Adipocyte (in vitro differentiated cells): ENCODE results near the gene C3orf22.

ENCODE experiments used
- DNase-seq: peaks from one replicate; pipeline ENCODE4 v3.0.0-alpha.2; 2015; ENCODE audit warnings: low read depth
- H3K27me3 ChIP-seq: replicated peaks from 2 replicates; pipeline ENCODE4 v1.7.0; 2013; ENCODE audit warnings: mild to moderate bottlenecking, low read length, moderate library complexity; ENCODE audit not compliant: control insufficient read depth, insufficient read depth
- H3K36me3 ChIP-seq: 2 replicates; pipeline ENCODE4 v1.7.0; 2013; ENCODE audit warnings: low read length, mild to moderate bottlenecking, moderate library complexity; ENCODE audit not compliant: control insufficient read depth, insufficient read depth, severe bottlenecking
- H3K4me1 ChIP-seq: 2 replicates; pipeline ENCODE4 v1.7.0; 2013; ENCODE audit warnings: mild to moderate bottlenecking, low read length, moderate library complexity; ENCODE audit not compliant: control insufficient read depth, insufficient read depth
- H3K4me3 ChIP-seq: 2 replicates; pipeline ENCODE4 v1.7.0; 2013; ENCODE audit warnings: mild to moderate bottlenecking, low read length, moderate library complexity
- H3K9ac ChIP-seq: 2 replicates; pipeline ENCODE4 v1.7.0; 2013; ENCODE audit warnings: mild to moderate bottlenecking, low read length, moderate library complexity
- H3K9me3 ChIP-seq: 2 replicates; pipeline ENCODE4 v1.7.0; 2013; ENCODE audit warnings: mild to moderate bottlenecking, low read length, moderate library complexity; ENCODE audit not compliant: control insufficient read depth

Gene C3orf22

DNA sequence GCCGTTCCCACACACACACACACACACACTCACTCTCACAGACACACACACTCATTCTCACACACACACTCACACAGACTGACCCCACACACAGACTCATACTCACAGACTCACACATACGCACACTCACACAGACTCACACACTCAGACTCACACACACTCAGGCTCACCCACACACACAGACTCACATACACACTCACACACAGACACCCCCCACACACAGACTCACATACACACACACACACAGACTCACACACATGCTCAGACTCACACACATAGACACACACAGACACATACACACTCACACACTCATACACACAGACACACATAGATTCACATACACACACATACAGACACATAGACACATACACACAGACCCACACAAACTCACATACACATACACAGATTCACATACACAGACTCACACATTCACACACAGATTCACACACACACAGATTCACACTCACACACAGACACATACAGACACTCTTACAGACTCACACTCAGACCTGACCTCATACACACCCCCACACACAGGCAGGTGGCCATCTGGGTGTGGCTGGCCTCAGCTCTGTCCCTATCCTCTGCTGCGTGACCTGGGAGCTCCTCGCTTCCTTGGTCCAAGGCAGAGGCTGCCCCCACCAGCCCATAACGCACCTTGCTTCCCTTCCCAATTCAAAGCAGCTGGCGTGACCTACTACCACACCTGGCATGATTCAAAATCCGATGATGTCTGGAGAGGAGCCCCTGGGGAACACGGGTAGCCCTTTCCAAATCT, 1.9 kb downstream of the C3orf22 start:
- H3K4me1 ChIP-seq = no peaks in the 10 kb centered on the region
- H3K9ac ChIP-seq = no peak overlapping the region
- no peaks in the 10 kb centered on the region for H3K36me3 ChIP-seq
- no peak overlapping the region for H3K4me3 ChIP-seq
- no peaks in the 10 kb centered on the region for H3K9me3 ChIP-seq
- DNase-seq = no peak
- H3K27me3 ChIP-seq = peaks cover 31% of the 10 kb centered on the region

DNA sequence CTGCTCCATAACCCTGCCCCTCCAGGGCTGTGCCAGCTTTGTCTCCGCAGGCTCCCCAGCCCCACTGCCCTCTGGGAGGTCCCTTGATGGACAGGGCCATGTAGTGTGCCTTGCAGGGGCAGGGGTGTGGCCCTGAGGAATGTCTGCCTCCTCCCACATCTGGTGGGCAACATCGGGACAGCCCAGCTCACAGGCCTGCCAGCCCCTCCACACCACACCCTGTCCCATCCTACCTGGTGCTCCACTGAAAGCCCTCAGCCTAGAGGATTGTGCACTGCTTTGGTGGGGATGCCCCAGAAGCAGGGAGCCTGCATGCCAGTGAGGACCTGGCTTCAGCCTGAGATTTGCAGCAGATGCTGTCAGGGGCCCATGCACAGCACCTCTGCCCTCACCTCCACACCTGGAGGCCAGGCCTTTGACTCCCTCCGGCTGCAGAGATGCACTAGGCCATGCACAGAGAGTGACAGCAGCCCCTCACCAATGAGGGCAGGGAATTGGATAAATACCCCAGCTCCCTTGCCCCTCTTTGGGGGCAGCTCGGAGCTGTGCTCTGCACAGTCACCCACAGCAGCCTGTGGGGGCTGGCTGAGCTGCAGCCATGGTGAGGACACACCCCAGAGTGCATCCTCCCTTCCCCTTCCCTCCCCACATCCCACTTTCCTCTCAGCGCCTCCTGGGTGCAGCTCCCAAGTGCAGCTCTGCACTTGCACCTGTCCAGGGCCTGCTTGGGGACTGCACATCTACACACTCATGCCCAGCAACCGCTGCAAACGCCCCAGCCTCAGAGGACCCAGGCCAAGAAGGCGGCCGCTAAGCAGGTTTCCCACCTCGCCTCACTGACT, 2.7 kb downstream of the C3orf22 start:
- Histone ChIP-seq H3K9me3 (no peaks in the 10 kb centered on the region), H3K4me3 (no peak overlapping the region), H3K27me3 (peaks cover 31% of the 10 kb centered on the region), H3K36me3 (no peaks in the 10 kb centered on the region), H3K9ac (no peak overlapping the region), H3K4me1 (no peaks in the 10 kb centered on the region)
- no peak for DNase-seq

DNA sequence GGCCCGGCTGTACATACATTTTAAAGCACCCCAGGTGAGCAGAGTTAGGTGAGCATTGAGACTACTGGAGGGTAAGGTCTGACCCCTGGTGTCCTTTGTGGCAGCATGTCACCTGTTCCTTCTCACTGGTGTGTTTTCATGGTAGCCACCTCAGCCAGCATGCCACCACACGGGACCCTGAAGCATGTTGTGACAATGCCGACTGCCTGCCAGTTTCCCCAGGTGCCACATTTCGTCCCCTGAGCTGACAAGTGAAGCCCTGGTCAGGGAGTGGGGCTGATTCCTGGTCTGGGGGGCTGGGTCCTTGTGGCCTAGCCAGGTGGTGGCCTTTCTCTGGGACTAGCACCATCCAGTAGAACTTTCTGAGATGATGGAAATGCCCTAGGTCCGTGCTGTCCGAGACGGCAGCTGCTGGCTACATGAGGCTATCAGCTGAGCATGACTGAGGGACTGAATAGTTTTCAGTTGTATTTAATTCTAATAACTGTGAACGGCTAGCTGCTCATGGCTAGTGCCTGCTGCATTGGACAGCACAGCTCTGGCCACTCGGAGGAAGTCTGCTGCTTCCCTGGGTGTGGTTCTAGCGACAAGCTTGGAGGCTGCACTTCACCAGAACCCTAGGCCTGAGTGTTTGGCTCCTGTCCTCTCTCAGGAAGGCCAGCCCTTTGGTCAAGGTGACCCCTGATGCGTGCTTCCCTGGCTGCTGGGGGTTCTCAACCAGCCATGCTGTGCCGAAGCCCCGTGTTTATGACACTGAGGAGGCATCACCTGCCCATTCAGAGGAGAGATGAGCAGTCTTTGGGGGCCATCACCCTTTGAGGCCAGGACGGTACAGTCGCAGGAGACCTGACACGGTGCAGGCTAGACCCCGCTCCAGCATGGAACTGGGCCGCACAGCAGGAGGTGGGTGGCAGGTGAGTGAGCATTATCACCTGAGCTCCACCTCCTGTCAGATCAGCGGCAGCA, 3.9 kb downstream of the C3orf22 start:
- DNase-seq = no peak
- Histone ChIP-seq H3K9ac (no peak overlapping the region), H3K27me3 (peaks cover 40% of the 10 kb centered on the region), H3K4me1 (no peaks in the 10 kb centered on the region), H3K36me3 (no peaks in the 10 kb centered on the region), H3K9me3 (no peaks in the 10 kb centered on the region), H3K4me3 (no peak overlapping the region)

DNA sequence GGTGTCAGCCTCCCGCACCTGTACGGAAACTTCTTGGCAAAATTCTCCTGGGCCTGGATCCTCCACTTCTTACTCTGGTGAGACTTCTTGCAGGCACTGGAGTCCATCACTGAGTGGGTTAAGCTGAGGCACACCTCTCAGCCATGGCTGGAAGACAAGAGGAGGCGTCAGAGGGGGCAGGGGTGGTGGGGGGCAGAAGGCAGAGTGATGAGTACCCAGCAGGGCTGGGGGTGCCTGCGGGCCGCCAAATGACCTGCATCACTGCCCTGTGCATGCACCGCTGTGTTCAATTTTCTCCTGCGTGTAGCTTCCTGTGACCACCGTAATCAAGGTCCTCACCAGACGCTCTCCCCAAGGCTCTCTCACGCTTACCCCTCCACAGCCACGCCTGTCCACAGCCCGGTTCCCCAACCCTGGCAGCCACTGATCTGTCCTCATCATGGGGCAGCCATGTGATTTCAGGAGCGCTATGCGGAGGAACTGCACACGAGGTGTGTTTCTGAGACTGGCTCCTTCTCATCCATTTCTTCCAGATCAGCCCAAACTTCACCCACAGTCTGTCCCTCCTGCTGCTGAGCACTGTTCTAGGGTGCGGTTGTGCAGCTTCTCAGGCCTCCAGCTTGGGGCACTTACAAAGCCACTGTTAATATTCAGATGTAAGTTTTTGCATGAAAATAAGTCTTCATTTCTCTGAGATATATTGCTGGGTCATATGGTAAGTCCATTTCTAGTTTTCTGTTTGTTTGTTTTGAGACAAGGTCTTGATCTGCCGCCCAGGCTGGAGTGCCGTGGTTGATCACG, 5.2 kb downstream of the C3orf22 start:
- Histone ChIP-seq H3K27me3 (peaks cover 36% of the 10 kb centered on the region), H3K4me1 (no peaks in the 10 kb centered on the region), H3K9ac (no peak overlapping the region), H3K4me3 (no peak overlapping the region), H3K9me3 (no peaks in the 10 kb centered on the region), H3K36me3 (no peaks in the 10 kb centered on the region)
- DNase-seq = no peak

DNA sequence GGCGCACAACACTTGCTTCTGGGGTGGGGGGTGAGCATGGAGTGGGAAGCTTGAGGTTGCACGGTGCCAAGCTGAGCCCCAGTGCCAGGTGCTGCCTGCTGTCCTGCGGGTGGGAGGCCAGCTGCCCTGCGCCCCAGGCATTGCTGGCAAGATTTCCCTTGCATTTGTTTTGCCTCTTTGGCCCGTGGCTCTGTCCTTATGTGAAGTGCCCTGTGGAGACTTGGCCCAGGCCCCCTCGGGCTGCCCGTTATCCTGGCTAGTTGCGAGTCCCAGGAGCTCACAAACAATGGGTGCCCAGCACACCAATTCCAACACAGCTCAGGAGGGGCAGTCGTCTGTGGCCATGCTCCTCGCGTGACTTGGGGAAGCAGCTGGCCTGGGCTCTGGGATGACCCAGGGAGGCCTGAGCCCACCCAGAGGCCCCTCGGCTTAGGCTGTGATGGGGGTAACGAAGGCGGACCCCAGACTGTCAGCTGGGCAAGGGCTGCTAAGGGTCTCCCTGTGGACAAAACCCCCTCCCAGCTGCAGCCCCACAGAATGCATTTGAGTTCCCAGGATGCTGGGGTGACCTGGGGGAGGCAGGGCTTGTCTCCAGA, 5.9 kb downstream of the C3orf22 start:
- H3K9me3 ChIP-seq = no peaks in the 10 kb centered on the region
- H3K4me3 ChIP-seq = no peak overlapping the region
- no peak overlapping the region for H3K9ac ChIP-seq
- H3K4me1 ChIP-seq = no peaks in the 10 kb centered on the region
- no peaks in the 10 kb centered on the region for H3K36me3 ChIP-seq
- peaks cover 32% of the 10 kb centered on the region for H3K27me3 ChIP-seq
- no peak for DNase-seq

DNA sequence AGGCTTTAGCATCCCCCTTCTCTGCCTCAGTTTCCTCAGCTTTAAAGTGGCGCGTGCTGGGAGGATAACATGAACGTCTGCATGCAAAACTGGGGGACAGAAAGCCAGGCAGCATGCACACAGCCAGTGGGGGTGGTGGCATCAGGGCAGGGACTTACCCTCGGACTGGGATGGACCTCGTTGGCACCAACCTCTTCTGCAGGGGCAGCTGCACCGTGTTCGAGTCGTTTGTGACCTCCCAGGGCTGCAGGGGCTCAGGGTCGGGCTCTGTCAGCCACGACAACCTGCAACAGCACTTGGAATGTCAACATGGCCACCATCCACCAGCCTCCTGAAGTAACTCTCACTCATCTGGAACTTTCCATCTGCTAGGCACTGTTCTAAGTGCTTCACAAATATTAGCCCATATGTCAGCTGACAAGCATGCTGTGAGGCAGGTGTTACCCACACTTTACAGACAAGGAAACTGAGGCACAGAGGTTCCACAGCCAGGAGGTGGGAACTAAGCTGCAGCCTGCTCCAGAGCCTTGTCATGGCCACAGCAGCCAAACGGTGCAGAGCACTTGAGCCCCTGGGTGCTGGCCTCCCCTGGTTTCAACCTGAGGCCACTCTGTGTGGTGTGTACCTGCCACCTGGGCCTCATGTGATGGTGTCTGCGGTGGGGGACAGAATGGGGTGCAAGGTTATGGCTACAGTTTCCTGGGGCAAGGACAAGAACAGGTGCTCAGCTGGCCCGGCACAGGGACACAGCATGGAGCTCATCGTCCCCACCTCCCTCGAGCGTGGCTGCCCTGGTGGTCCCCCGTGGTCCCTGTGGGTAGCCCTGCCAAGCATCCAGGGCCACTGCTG, 6.7 kb downstream of the C3orf22 start:
- H3K9me3 ChIP-seq = no peaks in the 10 kb centered on the region
- H3K27me3 ChIP-seq = peaks cover 32% of the 10 kb centered on the region
- H3K4me3 ChIP-seq = no peak overlapping the region
- H3K4me1 ChIP-seq = no peaks in the 10 kb centered on the region
- H3K36me3 ChIP-seq = no peaks in the 10 kb centered on the region
- no peak overlapping the region for H3K9ac ChIP-seq
- DNase-seq = no peak

DNA sequence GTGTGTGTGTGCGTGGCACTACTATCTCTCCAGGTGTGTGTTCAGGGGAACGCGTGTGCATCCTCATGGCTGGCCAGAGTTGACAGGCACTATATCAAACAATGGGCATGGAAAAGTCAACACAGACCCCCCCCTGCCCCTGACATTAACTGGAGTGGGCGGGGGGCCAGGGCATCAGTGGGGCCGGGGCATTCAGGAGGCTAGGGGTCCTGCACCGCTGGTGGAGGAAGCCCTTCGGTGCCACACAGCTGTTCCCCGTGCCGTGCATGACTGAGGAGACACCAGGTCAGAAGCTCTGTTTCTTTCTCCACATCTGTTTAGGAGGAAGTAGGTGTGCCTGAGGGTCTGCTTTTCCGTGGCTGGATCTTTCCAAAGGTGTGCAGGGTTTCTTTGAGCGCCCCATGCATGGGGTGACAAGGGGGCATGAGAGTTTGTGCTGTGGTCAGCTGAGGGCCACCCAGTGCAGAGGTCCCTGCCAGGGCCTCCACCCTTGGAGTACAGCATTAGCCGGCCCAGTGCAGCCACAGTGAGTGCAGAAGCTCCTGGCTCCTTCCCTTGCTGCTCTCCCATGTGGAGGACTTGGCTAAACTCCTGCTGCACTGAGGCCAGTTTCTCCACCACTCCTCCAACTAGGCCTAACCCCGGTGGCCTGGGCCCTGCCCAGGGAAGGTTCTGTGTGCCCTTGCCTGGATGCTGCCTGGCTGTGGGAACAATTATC, 7.5 kb downstream of the C3orf22 start:
- DNase-seq = no peak
- H3K4me1 ChIP-seq = no peaks in the 10 kb centered on the region

DNA sequence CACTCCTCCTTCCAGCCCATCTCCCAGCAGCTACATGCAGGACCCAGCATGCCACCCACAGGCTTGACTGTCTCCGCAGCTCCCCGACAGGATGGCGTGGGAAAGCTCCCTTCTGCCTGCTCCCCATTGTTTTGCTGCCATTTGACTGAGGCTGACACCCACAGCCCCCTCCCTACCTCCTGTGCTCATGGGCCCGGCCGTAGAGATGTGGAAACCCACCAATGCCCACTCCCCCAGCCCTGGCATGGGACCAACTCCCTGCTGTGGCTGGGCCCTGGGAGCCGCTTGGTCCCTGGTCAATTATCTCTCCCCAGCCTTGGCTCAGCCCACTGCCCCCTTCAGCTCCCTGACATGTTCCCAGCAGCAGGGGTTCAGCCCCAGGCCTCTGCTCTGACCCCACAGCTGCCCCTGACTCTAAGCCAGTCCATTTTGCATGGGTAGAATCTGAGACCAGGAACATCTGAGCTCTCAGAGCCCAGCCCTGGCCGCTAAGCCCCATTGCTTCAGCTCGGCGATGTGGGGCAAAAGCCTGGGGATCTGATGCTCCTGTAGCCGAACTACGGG, 8.2 kb downstream of the C3orf22 start:
- no peak overlapping the region for H3K4me3 ChIP-seq
- no peak for DNase-seq

More for the DNA sequence above, 7.5 kb downstream of the C3orf22 start:
- H3K9me3 ChIP-seq = no peaks in the 10 kb centered on the region
- H3K4me3 ChIP-seq = no peak overlapping the region
- no peaks in the 10 kb centered on the region for H3K36me3 ChIP-seq
- H3K9ac ChIP-seq = no peak overlapping the region
- peaks cover 32% of the 10 kb centered on the region for H3K27me3 ChIP-seq

DNA sequence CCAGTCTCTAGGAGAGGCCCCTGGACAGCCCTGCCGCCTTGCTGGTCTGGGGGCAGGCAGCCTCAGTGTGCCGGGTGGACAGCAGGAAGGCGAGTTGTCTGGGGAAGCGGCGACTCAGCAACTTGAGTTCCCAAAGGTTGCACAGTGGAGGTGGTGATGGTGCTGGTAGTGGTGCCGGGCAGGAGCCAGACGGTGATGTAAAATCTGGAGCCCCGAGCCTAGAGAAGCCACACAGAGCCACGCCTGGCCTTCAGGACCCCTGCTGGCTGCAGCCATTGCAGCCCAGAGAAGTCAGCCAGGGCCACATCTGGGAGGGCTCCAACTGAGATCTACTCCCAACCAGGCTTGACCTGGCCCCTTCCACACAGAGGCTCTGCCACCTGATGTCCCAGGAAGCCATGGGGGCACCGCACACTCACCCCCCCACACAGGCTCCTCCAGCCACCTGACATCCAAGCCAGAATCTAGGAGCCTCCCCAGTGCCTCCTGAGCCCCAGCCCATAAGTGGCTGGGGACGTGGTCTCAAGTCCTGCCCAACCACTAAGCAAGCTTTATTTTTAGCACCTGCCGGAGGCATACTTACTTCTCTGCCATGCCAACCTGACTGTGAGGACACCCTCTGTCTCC, 8.8 kb downstream of the C3orf22 start:
- Histone ChIP-seq H3K27me3 (peaks cover 20% of the 10 kb centered on the region), H3K9ac (no peak overlapping the region), H3K9me3 (no peaks in the 10 kb centered on the region), H3K36me3 (no peaks in the 10 kb centered on the region), H3K4me3 (no peak overlapping the region), H3K4me1 (no peaks in the 10 kb centered on the region)
- DNase-seq = no peak

More for the DNA sequence above, 8.2 kb downstream of the C3orf22 start:
- no peaks in the 10 kb centered on the region for H3K4me1 ChIP-seq
- H3K9ac ChIP-seq = no peak overlapping the region
- no peaks in the 10 kb centered on the region for H3K9me3 ChIP-seq
- H3K27me3 ChIP-seq = peaks cover 26% of the 10 kb centered on the region
- H3K36me3 ChIP-seq = no peaks in the 10 kb centered on the region
